ENCODE measurements around the gene FCGBP. TPM values are rescaled to one million over a fixed set of nuclear protein-coding genes. Genes with fewer than 3 reads are reported as not detected.
"Not testable (repeated sequence)": the region's sequence is repeated elsewhere in the genome, so short reads cannot be mapped to it uniquely, and the experiment has no call there.

The FCGBP gene
- total RNA-seq = 17.0 TPM

DNA sequence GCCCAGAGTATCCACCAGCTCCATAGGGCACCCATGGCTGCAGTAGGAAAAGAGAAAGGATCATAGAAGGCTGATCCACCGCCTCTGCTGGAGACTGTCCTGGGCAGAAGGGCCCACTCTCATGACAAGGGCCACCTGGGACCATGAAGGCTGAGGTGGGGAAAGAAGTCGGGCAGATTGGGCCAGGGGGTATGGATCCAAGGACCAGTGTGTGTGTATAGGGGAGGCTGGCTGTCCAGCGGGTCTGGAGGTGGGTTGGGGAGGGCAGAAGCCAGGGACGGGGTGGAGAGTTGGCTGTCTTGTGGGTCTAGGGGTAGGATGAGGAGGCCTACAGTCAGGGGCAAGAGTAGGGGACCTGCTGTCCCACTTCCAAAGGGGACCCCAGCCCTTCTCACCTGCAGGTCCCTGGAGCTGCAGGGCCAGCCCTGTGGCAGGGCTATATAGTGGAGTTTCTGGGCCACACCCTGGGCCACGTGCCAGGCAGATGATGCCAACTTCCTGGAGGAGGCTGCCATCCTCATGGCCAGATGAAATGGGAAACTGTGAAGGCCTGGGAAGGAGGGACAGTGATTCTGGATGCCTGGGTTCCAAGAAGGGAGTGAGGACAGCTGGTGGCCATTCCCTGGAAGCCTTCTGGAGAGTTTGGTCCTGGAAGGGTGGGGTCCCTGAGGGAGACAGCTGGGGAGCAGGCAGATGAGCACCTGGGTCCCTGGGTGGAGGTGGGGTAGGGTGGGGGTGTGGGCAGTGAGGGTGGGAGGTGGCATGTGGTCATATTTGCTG lies at the start of gene FCGBP:
FCGBP (minus strand) TSS at position 51 of the 780 bp plus-strand sequence.
- no peak for DNase-seq

DNA sequence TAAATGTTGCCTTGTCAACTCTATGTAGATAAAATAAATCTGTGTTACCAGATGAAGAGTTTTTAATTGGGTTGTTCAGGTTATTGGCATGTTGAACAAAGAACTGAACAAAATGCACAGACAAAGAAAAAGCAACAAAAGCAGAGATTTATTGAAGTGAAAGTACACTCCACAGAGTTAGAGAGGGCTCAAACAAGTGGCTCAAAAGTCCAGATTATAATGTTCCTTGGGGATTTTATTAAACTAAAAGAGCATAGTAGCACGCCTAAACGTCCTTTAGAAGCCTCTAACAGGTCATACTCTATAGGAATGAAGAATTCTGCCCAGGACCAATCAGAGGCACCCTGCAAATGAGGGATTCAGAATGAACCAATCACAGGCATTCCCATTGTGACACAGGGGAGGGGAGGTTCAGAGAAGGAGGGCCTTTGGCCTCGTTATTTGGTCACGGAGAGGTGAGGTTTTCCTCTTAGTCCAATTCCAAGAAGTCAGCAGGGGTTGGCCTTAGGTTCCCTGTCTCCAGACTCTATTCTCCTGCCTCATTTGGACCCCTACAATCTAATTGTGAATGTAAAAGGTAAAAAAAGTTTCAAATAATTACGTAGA lies 49.4 kb upstream of the FCGBP start:
- no peak for DNase-seq

DNA sequence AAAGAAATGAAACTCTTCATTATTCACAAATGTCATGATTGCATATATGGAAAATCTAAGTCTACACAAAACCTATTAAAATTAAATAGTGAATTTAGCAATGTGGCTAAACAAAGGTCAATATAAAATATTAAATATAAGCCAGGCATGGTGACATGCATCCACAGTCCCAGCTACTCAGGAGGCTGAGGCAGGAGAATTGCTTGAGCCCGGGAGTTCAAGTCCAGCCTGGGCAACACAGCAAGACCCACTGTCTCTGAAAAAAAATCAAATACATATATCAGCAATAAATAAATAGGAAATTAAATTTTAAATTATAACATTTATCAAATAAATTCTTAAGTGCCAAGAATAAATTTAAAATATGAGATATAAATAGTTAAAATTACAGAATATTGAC lies 48.4 kb upstream of the FCGBP start:
- no peak for DNase-seq

GRCh38 chr19:39974377-39975155 lies 40.1 kb upstream of the FCGBP start:
- no peak for DNase-seq

- no peak for DNase-seq
These were observed 37.1 kb upstream of the FCGBP start for GRCh38 chr19:39971380-39972035.

GRCh38 chr19:39970675-39971379 lies 36.4 kb upstream of the FCGBP start, which contains the start of gene PSMC4:
TSS of gene PSMC4 (plus strand) at chr19:39971165. CDS start at chr19:39971203, 38 bp downstream.
- peak; percentile 99 for DNase-seq

- DNase-seq = no peak
These were observed 35.9 kb upstream of the FCGBP start for GRCh38 chr19:39970425-39970674.

- no peak for DNase-seq
These were observed 35.4 kb upstream of the FCGBP start for GRCh38 chr19:39969681-39970424.

GRCh38 chr19:39969266-39969665 lies 34.8 kb upstream of the FCGBP start:
- peak; percentile 9 for DNase-seq

- no peak for DNase-seq
These were observed 34.4 kb upstream of the FCGBP start for GRCh38 chr19:39968789-39969188.

GRCh38 chr19:39967561-39967960 lies 33.1 kb upstream of the FCGBP start:
- DNase-seq = no peak

GRCh38 chr19:39966617-39967016 lies 32.2 kb upstream of the FCGBP start:
- DNase-seq = no peak

- no peak for DNase-seq
These were observed 29.5 kb upstream of the FCGBP start for GRCh38 chr19:39963898-39964297.

DNA sequence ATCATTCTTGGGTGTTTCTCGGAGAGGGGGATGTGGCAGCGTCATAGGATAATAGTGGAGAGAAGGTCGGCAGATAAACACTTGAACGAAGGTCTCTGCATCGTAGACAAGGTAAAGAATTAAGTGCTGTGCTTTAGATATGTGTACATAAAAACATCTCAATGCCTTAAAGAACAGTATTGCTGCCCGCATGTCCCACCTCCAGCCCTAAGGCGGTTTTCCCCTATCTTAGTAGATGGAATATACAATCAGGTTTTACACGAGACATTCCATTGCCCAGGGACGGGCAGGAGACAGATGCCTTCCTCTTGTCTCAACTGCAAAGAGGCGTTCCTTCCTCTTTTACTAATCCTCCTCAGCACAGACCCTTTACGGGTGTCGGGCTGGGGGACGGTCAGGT lies 25.0 kb upstream of the FCGBP start:
- not testable (repeated sequence) for DNase-seq

DNA sequence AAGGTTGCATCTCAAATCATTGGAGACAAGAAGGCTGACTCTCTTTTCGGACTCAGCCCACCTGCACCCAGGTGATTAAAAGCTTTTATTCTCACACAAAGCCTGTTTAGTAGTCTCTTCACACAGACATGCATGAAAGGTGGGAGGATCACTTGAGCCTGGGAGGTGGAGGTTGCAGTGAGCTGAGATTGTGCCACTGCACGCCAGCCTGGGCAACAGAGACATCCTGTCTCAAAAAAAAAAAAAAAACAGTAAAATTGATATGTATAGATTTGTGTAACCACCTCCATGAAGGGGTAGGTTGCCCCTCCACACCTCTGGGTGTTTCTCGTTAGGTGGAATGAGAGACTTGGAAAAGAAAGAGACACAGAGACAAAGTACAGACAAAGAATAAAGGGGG lies 24.5 kb upstream of the FCGBP start:
- DNase-seq = not testable (repeated sequence)

DNA sequence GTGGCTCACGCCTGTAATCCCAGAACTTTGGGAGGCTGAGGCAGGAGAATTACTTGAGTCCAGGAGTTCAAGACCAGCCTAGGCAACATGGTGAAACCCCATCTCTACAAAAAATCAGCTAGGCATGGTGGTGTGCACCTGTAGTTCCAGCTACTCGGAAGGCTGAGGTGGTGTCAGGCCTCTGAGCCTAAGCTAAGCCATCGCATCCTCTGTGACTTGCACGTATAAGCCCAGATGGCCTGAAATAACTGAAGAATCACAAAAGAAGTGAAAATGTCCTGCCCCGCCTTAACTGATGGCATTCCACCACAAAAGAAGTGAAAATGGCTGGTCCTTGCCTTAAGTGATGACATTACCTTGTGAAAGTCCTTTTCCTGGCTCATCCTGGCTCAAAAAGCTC lies 23.5 kb upstream of the FCGBP start:
- DNase-seq = not testable (repeated sequence)

GRCh38 chr19:39953915-39954314 lies 19.5 kb upstream of the FCGBP start:
- DNase-seq = no peak

DNA sequence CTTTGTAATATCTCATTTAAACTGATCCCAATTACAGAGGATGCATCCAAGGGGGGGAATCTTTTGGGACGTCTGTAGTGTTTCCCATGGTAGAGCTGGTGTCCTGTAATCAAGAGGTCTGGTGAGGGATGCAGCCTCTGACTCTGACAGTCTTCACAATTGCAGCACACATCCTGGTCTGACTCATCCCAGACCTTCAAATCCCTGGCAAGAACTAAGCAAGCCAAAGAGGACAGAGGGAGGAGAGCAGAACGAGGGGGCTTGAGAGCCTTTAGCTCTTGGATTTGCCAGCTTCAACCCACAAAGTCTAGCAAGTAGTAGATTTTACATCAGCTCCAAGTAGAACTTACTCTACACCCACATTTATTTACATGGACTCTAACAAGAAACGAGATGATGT lies 17.3 kb upstream of the FCGBP start:
- DNase-seq = no peak

DNA sequence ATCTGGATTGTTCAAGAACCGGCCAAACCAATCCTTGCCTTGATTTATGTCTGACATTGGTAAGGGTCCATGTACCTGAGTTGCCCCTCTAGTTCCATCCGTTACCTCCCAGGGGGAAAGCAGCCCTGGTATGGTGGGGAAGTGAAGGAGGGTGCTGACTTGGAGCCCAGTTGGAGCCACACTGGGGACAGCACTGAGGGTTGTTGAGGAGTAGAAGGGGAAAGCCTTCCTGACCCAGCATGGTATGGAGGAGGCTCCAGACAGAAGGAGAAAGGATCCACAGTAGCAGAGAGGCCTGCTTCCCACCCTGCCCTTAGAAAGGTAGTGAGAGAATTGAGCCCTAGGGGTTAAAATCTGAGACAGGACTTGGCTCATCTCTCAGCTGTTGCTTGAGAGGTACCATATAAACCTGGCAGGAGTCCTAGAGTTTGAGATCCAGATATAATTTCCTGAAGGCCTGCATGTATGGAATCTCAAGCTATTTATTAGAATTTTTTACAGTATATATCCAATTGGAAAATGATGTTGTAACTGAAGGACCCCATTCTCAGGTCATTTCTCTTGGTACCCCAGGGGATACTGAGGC lies 16.7 kb upstream of the FCGBP start:
- DNase-seq = no peak

DNA sequence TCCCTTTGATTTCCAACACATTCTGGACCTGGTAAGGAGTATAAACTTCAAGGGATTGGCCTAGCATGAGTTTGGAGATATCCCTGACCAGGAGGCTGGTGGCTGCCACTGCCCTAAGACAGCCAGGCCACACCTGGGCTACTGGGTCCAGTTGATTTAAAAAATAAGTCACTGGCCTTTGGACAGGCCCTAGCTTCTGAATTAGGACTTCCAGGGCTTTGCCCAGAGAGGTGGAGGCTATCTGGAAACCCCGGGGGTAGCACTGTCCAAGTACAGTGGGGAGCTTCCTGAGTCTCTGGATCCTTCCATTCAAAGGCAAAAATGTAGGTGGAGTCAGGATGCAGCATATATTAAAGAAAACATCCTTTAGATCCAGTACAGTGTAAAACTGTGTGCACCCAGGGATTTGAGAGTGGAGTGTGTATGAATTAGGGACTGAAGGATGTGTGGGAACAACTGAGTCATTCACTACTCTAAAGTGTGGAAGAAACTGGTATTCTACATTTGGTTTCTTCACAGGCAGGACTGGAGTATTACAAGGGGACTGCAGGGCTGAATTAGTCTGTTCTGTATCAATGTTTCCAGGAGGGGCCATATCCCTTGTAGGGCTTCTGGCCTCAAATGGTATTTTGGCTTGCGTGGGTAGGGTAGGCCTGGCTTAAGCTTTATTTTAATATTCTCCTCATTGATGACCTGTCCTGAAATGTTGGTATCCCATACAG lies 14.8 kb upstream of the FCGBP start:
- DNase-seq = no peak
